Lower leg skin (tissue), 4 donors: ENCODE data around the gene SIK3. TPM values are rescaled to one million over a fixed set of nuclear protein-coding genes. Genes with fewer than 3 reads are reported as not detected.

ENCODE experiments used
- DNase-seq, 2 donors: peaks; one replicate each; pipeline ENCODE4 v3.0.0-alpha.2; 2019; ENCODE audit warnings: low spot score in 2 of 2
- H3K4me3 ChIP-seq: fragments of 200-600 bp; sonication (generic); 2 replicates; pipeline ENCODE4 v1.5.1; 2017; ENCODE audit warnings: mild to moderate bottlenecking, low read depth; ENCODE audit not compliant: poor library complexity, severe bottlenecking
- POLR2A ChIP-seq, 2 donors: fragments of 450-650 bp; IDR thresholded peaks; one replicate each; pipeline ENCODE4 v1.6.1; 2016 to 2017; ENCODE audit warnings: antibody characterized with exemption in 2 of 2, mild to moderate bottlenecking in 1 of 2, moderate library complexity in 1 of 2
- WGBS, 2 donors: methylation state at CpG; one replicate each; pipeline ENCODE4 v1.1.5; 2018; 5-methylcytosine and 5-hydroxymethylcytosine counted together
- intact Hi-C: fragments of 100-400 bp; cut with DNase I; formaldehyde crosslinking; loops from one replicate; pipeline ENCODE4 v1.15.0; 2023; ENCODE audit warnings: low total_unique reads
- total RNA-seq, 4 donors: library from RNA; depleted of rRNA; stranded (reverse); fragments of >200 nt; gene quantifications; one replicate each; pipeline ENCODE4 v1.1.0, GENCODE V29; 2016
- TF ChIP-seq, protein P1 (sequence below), 3 donors: fragments of 450-650 bp; IDR thresholded peaks; one replicate each; pipeline ENCODE4 v1.5.1; 2016; ENCODE audit warnings: antibody characterized with exemption in 3 of 3, mild to moderate bottlenecking in 3 of 3, moderate library complexity in 2 of 3

SIK3 gene
- total RNA-seq, 4 donors from 2014 or later, result 26.7 to 37.5 (median 30.1) TPM

- DNase-seq, result no peak
- TF ChIP-seq, protein P1, sequence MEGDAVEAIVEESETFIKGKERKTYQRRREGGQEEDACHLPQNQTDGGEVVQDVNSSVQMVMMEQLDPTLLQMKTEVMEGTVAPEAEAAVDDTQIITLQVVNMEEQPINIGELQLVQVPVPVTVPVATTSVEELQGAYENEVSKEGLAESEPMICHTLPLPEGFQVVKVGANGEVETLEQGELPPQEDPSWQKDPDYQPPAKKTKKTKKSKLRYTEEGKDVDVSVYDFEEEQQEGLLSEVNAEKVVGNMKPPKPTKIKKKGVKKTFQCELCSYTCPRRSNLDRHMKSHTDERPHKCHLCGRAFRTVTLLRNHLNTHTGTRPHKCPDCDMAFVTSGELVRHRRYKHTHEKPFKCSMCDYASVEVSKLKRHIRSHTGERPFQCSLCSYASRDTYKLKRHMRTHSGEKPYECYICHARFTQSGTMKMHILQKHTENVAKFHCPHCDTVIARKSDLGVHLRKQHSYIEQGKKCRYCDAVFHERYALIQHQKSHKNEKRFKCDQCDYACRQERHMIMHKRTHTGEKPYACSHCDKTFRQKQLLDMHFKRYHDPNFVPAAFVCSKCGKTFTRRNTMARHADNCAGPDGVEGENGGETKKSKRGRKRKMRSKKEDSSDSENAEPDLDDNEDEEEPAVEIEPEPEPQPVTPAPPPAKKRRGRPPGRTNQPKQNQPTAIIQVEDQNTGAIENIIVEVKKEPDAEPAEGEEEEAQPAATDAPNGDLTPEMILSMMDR (IDR thresholded peaks at IDR 0.05), result no peak
- TF ChIP-seq POLR2A (IDR thresholded peaks at IDR 0.05), result no peak
- no peak overlapping the region for H3K4me3 ChIP-seq
- intact Hi-C loops, result no loop called here
- WGBS, 2 donors, result 80% methylated on average over 4 of the region's 4 CpGs
These were observed 149.8 kb downstream of the SIK3 start for GRCh38 chr11:116948391-116948790.

GRCh38 chr11:116946414-116946813 lies 151.8 kb downstream of the SIK3 start:
- intact Hi-C loops, result no loop called here
- DNase-seq, result no peak
- no peak overlapping the region for H3K4me3 ChIP-seq
- WGBS, 2 donors, result 88 to 91% methylated on average over 3 of the region's 3 CpGs
- TF ChIP-seq, protein P1 (IDR thresholded peaks at IDR 0.05), result no peak
- no peak for TF ChIP-seq POLR2A (IDR thresholded peaks at IDR 0.05)

GRCh38 chr11:116939499-116939898 lies 158.7 kb downstream of the SIK3 start:
- H3K4me3 ChIP-seq, result no peak overlapping the region
- WGBS, 2 donors, result 97 to 100% methylated on average over 1 of the region's 1 CpG
- no peak for DNase-seq
- TF ChIP-seq, protein P1 (IDR thresholded peaks at IDR 0.05), result no peak
- no peak for TF ChIP-seq POLR2A (IDR thresholded peaks at IDR 0.05)
- intact Hi-C loops, result no loop called here

DNA sequence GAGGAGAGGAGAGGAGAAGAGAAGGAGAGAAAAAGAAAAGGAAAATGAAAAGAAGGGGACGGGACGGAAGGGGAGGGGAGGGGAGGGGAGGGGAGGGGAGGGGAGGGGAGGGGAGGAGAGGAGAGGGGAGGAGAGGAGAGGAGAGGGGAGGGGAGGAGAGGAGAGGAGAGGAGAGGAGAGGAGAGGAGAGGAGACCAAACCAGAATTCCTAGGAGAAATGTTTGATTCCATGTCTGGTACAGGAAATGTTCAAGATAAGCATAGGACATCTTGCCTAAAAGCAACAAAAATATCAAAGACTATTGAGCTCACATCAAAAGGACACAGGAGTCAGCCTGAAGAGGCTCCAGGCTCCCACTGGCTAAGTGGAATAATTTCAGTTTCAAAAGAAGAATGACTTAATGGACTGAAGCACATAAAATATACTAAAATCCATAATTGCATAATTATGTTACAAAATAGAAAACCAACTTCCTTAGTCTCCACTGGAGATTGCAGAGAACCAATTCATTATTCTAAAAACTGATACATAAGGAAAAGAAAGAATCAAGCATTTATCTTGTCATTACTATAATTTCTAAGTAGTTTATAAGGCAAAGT lies 159.7 kb downstream of the SIK3 start:
- TF ChIP-seq POLR2A (IDR thresholded peaks at IDR 0.05), result no peak
- TF ChIP-seq, protein P1 (IDR thresholded peaks at IDR 0.05), result no peak
- DNase-seq, result no peak
- H3K4me3 ChIP-seq, result no peak overlapping the region
- intact Hi-C loops, result no loop called here
- 75 to 77% methylated on average over 2 of the region's 2 CpGs for WGBS, 2 donors

- TF ChIP-seq POLR2A (IDR thresholded peaks at IDR 0.05), result no peak
- TF ChIP-seq, protein P1 (IDR thresholded peaks at IDR 0.05), result no peak
- DNase-seq, result no peak
- intact Hi-C loops, result no loop called here
- H3K4me3 ChIP-seq, result no peak overlapping the region
- WGBS, 2 donors, result 96 to 99% methylated on average over 3 of the region's 3 CpGs
These were observed 161.3 kb downstream of the SIK3 start for GRCh38 chr11:116936754-116937446.
